B cell (primary cell): Measurements from ENCODE around the gene EGFR. TPM values are rescaled to one million over a fixed set of nuclear protein-coding genes. Genes with fewer than 3 reads are reported as not detected.

Experiments used
- ATAC-seq: fragments of 200-7000 bp; cut with Tn5 transposase; one replicate; pipeline ENCODE4 v1.10.0; 2021; ENCODE audit warnings: low read depth, mild to moderate bottlenecking, moderate number of reproducible peaks, moderate library complexity
- CTCF ChIA-PET: fragments of 350-600 bp; sonication (Branson Sonifier 250); formaldehyde crosslinking; loops from one replicate; lab custom pipeline; 2021; ENCODE audit warnings: antibody characterized with exemption, inconsistent platforms; lab: Charles Lee
- POLR2A ChIA-PET: fragments of 350-600 bp; sonication (Branson Sonifier 250); formaldehyde crosslinking; loops from one replicate; lab custom pipeline; 2021; ENCODE audit warnings: antibody characterized with exemption; lab: Charles Lee
- DNase-seq: peaks from one replicate; pipeline ENCODE4 v3.0.0; 2013
- H2AFZ ChIP-seq: 2 replicates; pipeline ENCODE4 v1.6.1; 2012; ENCODE audit warnings: mild to moderate bottlenecking, low read depth, low read length; ENCODE audit not compliant: insufficient read depth, poor library complexity, severe bottlenecking
- H3K27ac ChIP-seq, 2 donors: 1 replicate in 1 of 2; 2 replicates in 1 of 2; pipeline ENCODE4 v1.5.1; 2012 to 2013; ENCODE audit warnings: low read length in 2 of 2, mild to moderate bottlenecking in 2 of 2, moderate library complexity in 1 of 2
- H3K27me3 ChIP-seq, 4 experiments: fragments of 200-600 bp in 1 of 4; sonication (generic) in 1 of 4; replicated peaks in 1 of 4; 1 replicate in 2 of 4; 2 replicates in 2 of 4; pipeline versions ENCODE4 v1.6.1 to v1.7.0; 2013 to 2016; ENCODE audit warnings: low read length in 3 of 4, mild to moderate bottlenecking in 2 of 4, mixed read lengths in 1 of 4, moderate library complexity in 1 of 4; ENCODE audit not compliant: insufficient read depth in 4 of 4, control insufficient read depth in 3 of 4; ENCODE audit errors: control extremely low read depth in 1 of 4
- H3K36me3 ChIP-seq, 2 experiments: replicated peaks in 1 of 2; 1 replicate in 1 of 2; 2 replicates in 1 of 2; pipeline versions ENCODE4 v1.6.1 to v1.7.1; 2013; ENCODE audit warnings: low read length in 1 of 2; ENCODE audit not compliant: insufficient read depth in 2 of 2, control insufficient read depth in 1 of 2; ENCODE audit errors: control extremely low read depth in 1 of 2, extremely low read depth in 1 of 2
- H3K4me1 ChIP-seq, 2 donors: fragments of 200-600 bp in 1 of 2; sonication (generic) in 1 of 2; 1 replicate in 1 of 2; 2 replicates in 1 of 2; pipeline versions ENCODE4 v1.5.1 to v1.6.1; 2013 to 2017; ENCODE audit warnings: low read length in 2 of 2; ENCODE audit not compliant: control insufficient read depth in 2 of 2, insufficient read depth in 2 of 2
- H3K4me2 ChIP-seq: replicated peaks from 2 replicates; pipeline ENCODE3; 2012; ENCODE audit warnings: mild to moderate bottlenecking, low read depth, low read length; ENCODE audit not compliant: poor library complexity, severe bottlenecking
- H3K4me3 ChIP-seq, 5 experiments: fragments of 200-600 bp in 1 of 5; sonication (generic) in 1 of 5; 1 replicate in 3 of 5; 2 replicates in 2 of 5; pipeline versions ENCODE4 v1.5.1 to v1.7.0; 2011 to 2016; ENCODE audit warnings: low read length in 4 of 5, mild to moderate bottlenecking in 4 of 5, low read depth in 2 of 5, control low read depth in 1 of 5, moderate library complexity in 1 of 5; ENCODE audit not compliant: insufficient read depth in 1 of 5; ENCODE audit errors: control extremely low read depth in 1 of 5, extremely low read depth in 1 of 5
- H3K79me2 ChIP-seq: fragments of 200-600 bp; sonication (generic); one replicate; pipeline ENCODE4 v1.6.0; 2016; ENCODE audit warnings: low read length; ENCODE audit not compliant: control insufficient read depth, insufficient read depth
- H3K9ac ChIP-seq: fragments of 200-600 bp; sonication (generic); 2 replicates; pipeline ENCODE4 v1.6.1; 2017; ENCODE audit warnings: mild to moderate bottlenecking, low read length, moderate library complexity
- H3K9me3 ChIP-seq, 3 donors: one replicate each; pipeline versions ENCODE4 v1.6.1 to v1.7.1; 2013; ENCODE audit warnings: low read length in 2 of 3; ENCODE audit not compliant: control insufficient read depth in 2 of 3, insufficient read depth in 1 of 3; ENCODE audit errors: control extremely low read depth in 1 of 3
- H4K20me1 ChIP-seq: 2 replicates; pipeline ENCODE4 v1.6.0; 2012; ENCODE audit warnings: mild to moderate bottlenecking, low read length; ENCODE audit not compliant: insufficient read depth, control insufficient read depth, poor library complexity, severe bottlenecking
- H3K27ac Mint-ChIP-seq: one replicate; pipeline ENCODE4 v1.8.0; 2021; ENCODE audit warnings: mixed read lengths
- H3K27me3 Mint-ChIP-seq: one replicate; pipeline ENCODE4 v1.8.0; 2021; ENCODE audit warnings: mixed read lengths
- H3K4me1 Mint-ChIP-seq: one replicate; pipeline ENCODE4 v1.8.0; 2021; ENCODE audit warnings: mixed read lengths
- H3K4me3 Mint-ChIP-seq: one replicate; pipeline ENCODE4 v1.8.0; 2021; ENCODE audit warnings: mixed read lengths
- H3K9me3 Mint-ChIP-seq: one replicate; pipeline ENCODE4 v1.8.0; 2022; ENCODE audit warnings: mixed read lengths; ENCODE audit not compliant: insufficient read depth
- CTCF ChIP-seq: fragments of 200-600 bp; IDR thresholded peaks from one replicate; pipeline ENCODE4 v1.8.0; 2022; ENCODE audit warnings: antibody characterized with exemption, mild to moderate bottlenecking
- EZH2 ChIP-seq: IDR thresholded peaks from 2 replicates; pipeline ENCODE4 v1.6.1; 2012; ENCODE audit warnings: borderline replicate concordance, low read depth, mild to moderate bottlenecking, moderate library complexity, low read length; ENCODE audit not compliant: insufficient read depth, poor library complexity, severe bottlenecking
- WGBS: methylation state at CpG from one replicate; pipeline ENCODE4 v1.1.5; 2013; ENCODE audit warnings: missing lambda C conversion rate; ENCODE audit not compliant: insufficient coverage; 5-methylcytosine and 5-hydroxymethylcytosine counted together
- intact Hi-C: fragments of 100-400 bp; cut with micrococcal nuclease; formaldehyde crosslinking; loops from one replicate; pipeline ENCODE4 v1.10.0; 2022
- polyA plus RNA-seq: library from polyadenylated mRNA; depleted of rRNA; stranded (reverse); fragments of >200 nt; gene quantifications from 2 replicates; pipeline ENCODE4 v1.2.3, GENCODE V29; 2012
- total RNA-seq, 2 donors: library from RNA; stranded (reverse); fragments of 120-200 nt in 1 of 2; gene quantifications; 1 replicate in 1 of 2; 2 replicates in 1 of 2; pipeline versions ENCODE4 v1.2.3 to v1.2.4, GENCODE V29; 2013 to 2022

The EGFR gene
- total and polyA plus RNA-seq, 2 donors (not counting 1 experiment from before 2014, with no cell fraction given), result not detected

GRCh38 chr7:55026086-55026790 lies 7.4 kb downstream of the EGFR start:
- H4K20me1 ChIP-seq, result no peaks in the 10 kb centered on the region
- peaks cover 28% of the 10 kb centered on the region for H3K27me3 Mint-ChIP-seq
- no peak overlapping the region for H2AFZ ChIP-seq
- ChIA-PET CTCF (no interaction called here), POLR2A (no interaction called here)
- intact Hi-C loops, result no loop called here
- H3K36me3 ChIP-seq, result no peaks in the 10 kb centered on the region
- no peaks in the 10 kb centered on the region for H3K4me1 Mint-ChIP-seq
- no peaks in the 10 kb centered on the region for H3K4me1 ChIP-seq
- DNase-seq (no peak), ATAC-seq (no peak)
- H3K79me2 ChIP-seq, result no peaks in the 10 kb centered on the region
- no peak overlapping the region for H3K4me2 ChIP-seq
- WGBS, result 87% methylated on average over 9 of the region's 11 CpGs
- no peak overlapping the region for H3K4me3 Mint-ChIP-seq
- no peak overlapping the region for H3K27ac Mint-ChIP-seq
- H3K4me3 ChIP-seq, result no peak overlapping the region
- TF ChIP-seq CTCF, result no peak
- TF ChIP-seq EZH2, result no peak
- no peaks in the 10 kb centered on the region for H3K9me3 ChIP-seq
- peaks cover 0 to 7% (median 3%) of the 10 kb centered on the region in 4 experiments for H3K27me3 ChIP-seq
- no peak overlapping the region for H3K27ac ChIP-seq
- no peak overlapping the region for H3K9ac ChIP-seq
- no peaks in the 10 kb centered on the region for H3K9me3 Mint-ChIP-seq

- H3K4me2 ChIP-seq, result no peak overlapping the region
- peaks cover 0 to 3% (median under 1%) of the 10 kb centered on the region in 4 experiments for H3K27me3 ChIP-seq
- no peak overlapping the region for H3K27ac Mint-ChIP-seq
- ATAC-seq (no peak), DNase-seq (no peak)
- no peak overlapping the region for H3K4me3 Mint-ChIP-seq
- peaks cover 22% of the 10 kb centered on the region for H3K27me3 Mint-ChIP-seq
- ChIA-PET POLR2A (no interaction called here), CTCF (no interaction called here)
- no peaks in the 10 kb centered on the region for H3K4me1 ChIP-seq
- H3K79me2 ChIP-seq, result no peaks in the 10 kb centered on the region
- H3K4me1 Mint-ChIP-seq, result no peaks in the 10 kb centered on the region
- no peak overlapping the region for H3K4me3 ChIP-seq
- no peaks in the 10 kb centered on the region for H3K9me3 ChIP-seq
- H2AFZ ChIP-seq, result no peak overlapping the region
- no peak for TF ChIP-seq EZH2
- 83% methylated on average over 3 of the region's 4 CpGs for WGBS
- no peak overlapping the region for H3K9ac ChIP-seq
- intact Hi-C loops, result no loop called here
- no peak overlapping the region for H3K27ac ChIP-seq
- no peaks in the 10 kb centered on the region for H3K36me3 ChIP-seq
- no peaks in the 10 kb centered on the region for H4K20me1 ChIP-seq
- H3K9me3 Mint-ChIP-seq, result no peaks in the 10 kb centered on the region
Observed at GRCh38 chr7:55026867-55027490, 8.2 kb downstream of the EGFR start.
